ENCODE data around the gene SERPINB4. TPM values are rescaled to one million over a fixed set of nuclear protein-coding genes. Genes with fewer than 3 reads are reported as not detected.
"Not testable (repeated sequence)": the region's sequence is repeated elsewhere in the genome, so short reads cannot be mapped to it uniquely, and the experiment has no call there.

SERPINB4 gene
- total RNA-seq, 6 donors from 2014 or later, result 2.6 TPM; not detected in 5

DNA sequence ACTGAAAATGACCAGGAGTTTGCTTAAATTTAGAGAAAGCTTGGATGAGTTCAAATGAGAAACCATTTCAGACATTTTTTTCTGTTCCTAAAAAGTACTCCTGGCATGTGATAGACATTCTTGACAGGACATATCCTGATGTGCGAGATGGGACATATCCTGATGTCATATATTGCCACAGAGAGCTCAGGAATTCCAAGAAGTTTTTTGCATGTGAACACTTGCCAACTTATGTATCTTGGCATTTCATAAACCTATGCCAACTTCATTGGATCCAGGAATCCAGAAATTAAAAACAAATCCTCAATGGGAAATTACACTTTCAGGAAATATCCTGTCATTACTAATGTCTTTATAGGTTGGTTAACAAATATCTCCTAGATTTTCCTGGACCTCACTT, 20.5 kb upstream of the SERPINB4 start:
- Histone ChIP-seq H3K4me3 (no peak overlapping the region), H3K27me3 (no peaks in the 10 kb centered on the region), H3K36me3 (no peaks in the 10 kb centered on the region), H3K27ac (no peak overlapping the region), H3K9me3 (no peaks in the 10 kb centered on the region), H3K4me1 (no peaks in the 10 kb centered on the region)
- 86 to 92% methylated on average over 1 of the region's 1 CpG for WGBS, 2 donors
- DNase-seq (no peak), ATAC-seq (ENCODE audit: low FRiP score in 2 of 2) (no peak)
- TF ChIP-seq POLR2AphosphoS5 (IDR thresholded peaks at IDR 0.05) (no peak), EP300 (IDR thresholded peaks at IDR 0.05) (no peak), CTCF (IDR thresholded peaks at IDR 0.05) (no peak), POLR2A (IDR thresholded peaks at IDR 0.05) (no peak)

- not testable (repeated sequence) for H3K36me3 ChIP-seq; H3K4me1 ChIP-seq; H3K27me3 ChIP-seq; H3K4me3 ChIP-seq; DNase-seq; H3K27ac ChIP-seq; H3K9me3 ChIP-seq; ATAC-seq (ENCODE audit: low FRiP score in 2 of 2)
- WGBS, 2 donors, result 81 to 86% methylated on average over 3 of the region's 3 CpGs
Measured at GRCh38 chr18:63661750-63662149, 17.7 kb upstream of the SERPINB4 start, which contains the start of gene SERPINB3. TSS of gene SERPINB3 (minus strand) at chr18:63661893. CDS start at chr18:63661216, 677 bp downstream.

GRCh38 chr18:63658920-63659319, 14.9 kb upstream of the SERPINB4 start:
- H3K27ac ChIP-seq; H3K36me3 ChIP-seq; H3K4me1 ChIP-seq; ATAC-seq (ENCODE audit: low FRiP score in 2 of 2); H3K9me3 ChIP-seq; H3K27me3 ChIP-seq; DNase-seq; H3K4me3 ChIP-seq: not testable (repeated sequence)
- WGBS, 2 donors, result 84 to 90% methylated on average over 4 of the region's 4 CpGs

DNA sequence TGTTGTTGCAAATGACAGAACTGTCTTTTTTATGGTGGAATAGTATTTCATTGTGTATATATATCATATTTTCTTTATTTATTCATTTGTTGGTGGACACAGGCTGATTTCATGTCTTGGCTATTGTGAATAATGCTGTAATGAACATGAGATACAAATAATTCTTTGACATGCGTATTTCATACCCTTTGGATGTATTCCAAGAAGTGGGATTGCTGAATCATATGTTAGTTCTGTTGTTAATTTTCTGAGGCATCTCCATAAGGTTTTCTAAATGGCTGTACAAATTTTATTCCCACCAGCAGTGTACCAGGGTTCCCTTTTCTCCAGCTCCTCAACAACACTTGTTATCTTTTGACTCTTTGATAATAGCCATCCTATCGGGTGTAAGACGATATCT, 6.2 kb upstream of the SERPINB4 start:
- ATAC-seq (ENCODE audit: low FRiP score in 2 of 2); H3K9me3 ChIP-seq; H3K27ac ChIP-seq; H3K4me1 ChIP-seq; H3K4me3 ChIP-seq; H3K27me3 ChIP-seq; DNase-seq; H3K36me3 ChIP-seq: not testable (repeated sequence)
- WGBS, 2 donors, result 70 to 73% methylated on average over 3 of the region's 3 CpGs

GRCh38 chr18:63648241-63648640, 4.2 kb upstream of the SERPINB4 start:
- no peak for ATAC-seq (ENCODE audit: low FRiP score in 2 of 2)
- Histone ChIP-seq H3K36me3 (no peaks in the 10 kb centered on the region), H3K9me3 (no peaks in the 10 kb centered on the region), H3K27me3 (no peaks in the 10 kb centered on the region), H3K4me3 (no peak overlapping the region), H3K4me1 (no peaks in the 10 kb centered on the region), H3K27ac (no peak overlapping the region)
- TF ChIP-seq CTCF (IDR thresholded peaks at IDR 0.05), result no peak
- TF ChIP-seq POLR2A (IDR thresholded peaks at IDR 0.05), result no peak
- no peak for TF ChIP-seq POLR2AphosphoS5 (IDR thresholded peaks at IDR 0.05)
- TF ChIP-seq EP300 (IDR thresholded peaks at IDR 0.05), result no peak
- no peak for DNase-seq
- 67 to 68% methylated on average over 7 of the region's 7 CpGs for WGBS, 2 donors

- no peak for TF ChIP-seq EP300 (IDR thresholded peaks at IDR 0.05)
- no peak for TF ChIP-seq CTCF (IDR thresholded peaks at IDR 0.05)
- no peak for TF ChIP-seq POLR2A (IDR thresholded peaks at IDR 0.05)
- TF ChIP-seq POLR2AphosphoS5 (IDR thresholded peaks at IDR 0.05), result no peak
- H3K27me3 ChIP-seq, result no peaks in the 10 kb centered on the region
- ATAC-seq (ENCODE audit: low FRiP score in 2 of 2) (no peak), DNase-seq (no peak)
- H3K36me3 ChIP-seq, result no peaks in the 10 kb centered on the region
- H3K9me3 ChIP-seq, result no peaks in the 10 kb centered on the region
- no peak overlapping the region for H3K27ac ChIP-seq
- H3K4me1 ChIP-seq, result no peaks in the 10 kb centered on the region
- H3K4me3 ChIP-seq, result no peak overlapping the region
Measured at GRCh38 chr18:63646936-63647335, 2.9 kb upstream of the SERPINB4 start.

DNA sequence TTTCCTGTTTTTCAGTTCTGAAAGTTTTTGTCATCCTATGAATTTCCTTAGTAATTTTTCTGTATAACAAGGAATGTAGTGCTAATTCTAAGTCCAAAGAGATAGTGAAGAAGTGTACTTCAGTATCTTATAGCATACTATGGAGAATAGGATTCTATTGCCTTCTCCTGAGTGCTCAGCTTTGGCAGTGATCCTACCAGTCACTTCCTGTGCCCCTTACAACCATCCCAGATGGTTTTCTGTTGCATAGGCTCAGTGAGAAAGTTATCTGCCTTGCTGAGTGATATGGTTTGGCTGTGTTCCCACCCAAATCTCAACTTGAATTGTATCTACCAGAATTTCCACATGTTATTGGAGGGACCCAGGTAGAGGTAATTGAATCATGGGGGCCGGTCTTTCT, 638 bp upstream of the SERPINB4 start:
- whole genome bisulfite sequencing, 2 donors, result 92 to 100% methylated on average over 1 of the region's 1 CpG
- not testable (repeated sequence) for H3K4me1 ChIP-seq; ATAC-seq (ENCODE audit: low FRiP score in 2 of 2); H3K4me3 ChIP-seq; H3K9me3 ChIP-seq; H3K36me3 ChIP-seq; DNase-seq; H3K27ac ChIP-seq; H3K27me3 ChIP-seq

- DNase-seq; ATAC-seq (ENCODE audit: low FRiP score in 2 of 2); H3K4me1 ChIP-seq; H3K36me3 ChIP-seq; H3K4me3 ChIP-seq; H3K27me3 ChIP-seq; H3K27ac ChIP-seq; H3K9me3 ChIP-seq: not testable (repeated sequence)
- 88 to 94% methylated on average over 4 of the region's 4 CpGs for WGBS, 2 donors
Measured at GRCh38 chr18:63642668-63643356, 1.2 kb downstream of the SERPINB4 start.

DNA sequence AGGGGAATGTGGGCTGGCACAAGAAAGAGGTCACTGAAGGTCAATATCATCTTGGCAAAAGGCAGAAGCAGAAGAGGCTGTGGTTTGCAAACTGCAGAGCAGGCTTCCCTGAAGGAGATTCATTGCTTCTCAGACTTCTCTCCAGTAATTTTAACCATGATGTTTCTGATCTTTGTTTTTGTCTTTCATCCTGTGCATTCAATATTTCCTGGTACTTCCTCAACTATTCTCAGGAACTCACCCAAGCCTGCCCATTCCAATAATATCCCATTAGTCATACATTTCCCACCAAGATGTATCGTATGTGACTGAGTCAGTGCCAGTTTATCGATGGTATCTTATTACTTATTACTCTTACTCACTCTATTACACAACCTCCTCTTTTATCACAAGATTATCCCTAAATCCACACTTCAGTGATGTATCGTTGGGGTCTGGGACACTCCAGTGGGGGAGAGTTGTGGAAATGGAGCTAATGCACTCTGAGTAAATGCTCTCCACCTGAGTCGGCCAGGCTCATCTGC, 2.8 kb downstream of the SERPINB4 start:
- 82 to 92% methylated on average over 4 of the region's 4 CpGs for WGBS, 2 donors
- DNase-seq; H3K4me1 ChIP-seq; H3K4me3 ChIP-seq; H3K9me3 ChIP-seq; ATAC-seq (ENCODE audit: low FRiP score in 2 of 2); H3K27me3 ChIP-seq; H3K27ac ChIP-seq; H3K36me3 ChIP-seq: not testable (repeated sequence)
